A549 (cell line): ENCODE data around the gene NSMF.

Experiments used
- CHD2 ChIP-seq: fragments of 150-350 bp; IDR thresholded peaks from 2 replicates; pipeline ENCODE4 v1.6.1; 2014; ENCODE audit warnings: low read length; ENCODE audit not compliant: partially characterized antibody
- CTCF ChIP-seq: fragments of >200 bp; sonication (Bioruptor Twin); formaldehyde crosslinking; IDR thresholded peaks from 3 replicates; pipeline ENCODE4 v1.5.1; 2016
- EP300 ChIP-seq, 2 experiments: fragments of >200 bp; sonication (Bioruptor Twin); formaldehyde crosslinking; IDR thresholded peaks; 2 replicates in 1 of 2; 3 replicates in 1 of 2; pipeline ENCODE4 v1.6.1; 2016 to 2017
- HOXB13 ChIP-seq: fragments of 250-450 bp; sonication (Bioruptor Pico); IDR thresholded peaks from 2 replicates; pipeline ENCODE4 v1.5.0; 2020; ENCODE audit warnings: low read depth, mild to moderate bottlenecking, moderate library complexity
- JUN ChIP-seq, 2 experiments: fragments of >200 bp; sonication (Bioruptor Twin); formaldehyde crosslinking; IDR thresholded peaks; 2 replicates in 1 of 2; 3 replicates in 1 of 2; pipeline ENCODE4 v1.6.1; 2016 to 2017
- MAFK ChIP-seq: fragments of 450-650 bp; IDR thresholded peaks from 2 replicates; pipeline ENCODE4 v1.6.1; 2014; ENCODE audit not compliant: partially characterized antibody
- POLR2AphosphoS2 ChIP-seq: conservative IDR thresholded peaks from 2 replicates; pipeline ENCODE4 v1.6.1; 2012; ENCODE audit warnings: low read length, improper control_type of control experiment, inconsistent platforms
- RAD21 ChIP-seq, 2 experiments: fragments of >200 bp in 1 of 2; sonication (Bioruptor Twin) in 1 of 2; formaldehyde crosslinking in 1 of 2; IDR thresholded peaks in 1 of 2; conservative IDR thresholded peaks in 1 of 2; 2 replicates in 1 of 2; 3 replicates in 1 of 2; pipeline ENCODE4 v1.6.1; 2012 to 2018; ENCODE audit warnings: inconsistent platforms in 1 of 2
- RNF2 ChIP-seq: fragments of 200-600 bp; sonication (generic); IDR thresholded peaks from 2 replicates; pipeline ENCODE4 v1.6.1; 2016; ENCODE audit warnings: low read depth, mild to moderate bottlenecking, antibody characterized with exemption, moderate library complexity, borderline replicate concordance
- TF ChIP-seq, protein P1 (sequence below): fragments of 200-600 bp; sonication (generic); IDR thresholded peaks from 2 replicates; pipeline ENCODE4 v1.6.1; 2016; ENCODE audit warnings: antibody characterized with exemption, mild to moderate bottlenecking, moderate library complexity

- TF ChIP-seq POLR2AphosphoS2, result no peak
- TF ChIP-seq CTCF, result no peak
- TF ChIP-seq, protein P1, sequence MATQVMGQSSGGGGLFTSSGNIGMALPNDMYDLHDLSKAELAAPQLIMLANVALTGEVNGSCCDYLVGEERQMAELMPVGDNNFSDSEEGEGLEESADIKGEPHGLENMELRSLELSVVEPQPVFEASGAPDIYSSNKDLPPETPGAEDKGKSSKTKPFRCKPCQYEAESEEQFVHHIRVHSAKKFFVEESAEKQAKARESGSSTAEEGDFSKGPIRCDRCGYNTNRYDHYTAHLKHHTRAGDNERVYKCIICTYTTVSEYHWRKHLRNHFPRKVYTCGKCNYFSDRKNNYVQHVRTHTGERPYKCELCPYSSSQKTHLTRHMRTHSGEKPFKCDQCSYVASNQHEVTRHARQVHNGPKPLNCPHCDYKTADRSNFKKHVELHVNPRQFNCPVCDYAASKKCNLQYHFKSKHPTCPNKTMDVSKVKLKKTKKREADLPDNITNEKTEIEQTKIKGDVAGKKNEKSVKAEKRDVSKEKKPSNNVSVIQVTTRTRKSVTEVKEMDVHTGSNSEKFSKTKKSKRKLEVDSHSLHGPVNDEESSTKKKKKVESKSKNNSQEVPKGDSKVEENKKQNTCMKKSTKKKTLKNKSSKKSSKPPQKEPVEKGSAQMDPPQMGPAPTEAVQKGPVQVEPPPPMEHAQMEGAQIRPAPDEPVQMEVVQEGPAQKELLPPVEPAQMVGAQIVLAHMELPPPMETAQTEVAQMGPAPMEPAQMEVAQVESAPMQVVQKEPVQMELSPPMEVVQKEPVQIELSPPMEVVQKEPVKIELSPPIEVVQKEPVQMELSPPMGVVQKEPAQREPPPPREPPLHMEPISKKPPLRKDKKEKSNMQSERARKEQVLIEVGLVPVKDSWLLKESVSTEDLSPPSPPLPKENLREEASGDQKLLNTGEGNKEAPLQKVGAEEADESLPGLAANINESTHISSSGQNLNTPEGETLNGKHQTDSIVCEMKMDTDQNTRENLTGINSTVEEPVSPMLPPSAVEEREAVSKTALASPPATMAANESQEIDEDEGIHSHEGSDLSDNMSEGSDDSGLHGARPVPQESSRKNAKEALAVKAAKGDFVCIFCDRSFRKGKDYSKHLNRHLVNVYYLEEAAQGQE, result no peak
- no peak for TF ChIP-seq RNF2
- no peak for TF ChIP-seq MAFK
- no peak for TF ChIP-seq JUN (IDR thresholded peaks at IDR 0.05)
- TF ChIP-seq CHD2, result no peak
- TF ChIP-seq EP300 (IDR thresholded peaks at IDR 0.05), result no peak
- no peak for TF ChIP-seq HOXB13
- TF ChIP-seq RAD21 (conservative IDR thresholded peaks at IDR 0.05 in 1 of 2, IDR thresholded peaks at IDR 0.05 in 1 of 2), result no peak
These were observed 21.9 kb upstream of the NSMF start for GRCh38 chr9:137480686-137481683.
